Dendritic cell treated with granulocyte-macrophage colony-stimulating factor and Interleukin-4, amounts not matched to agents 40 ng/mL and 50 ng/mL, for 4 days (primary cell): ENCODE results near the gene PARVG.
A peak's percentile ranks its signal among the peaks of the same experiment; 100 is the strongest.

Source experiments
- H3K27ac Mint-ChIP-seq: one replicate; pipeline ENCODE4 v1.8.0; 2022; ENCODE audit warnings: mild to moderate bottlenecking, mixed read lengths
- H3K27me3 Mint-ChIP-seq: one replicate; pipeline ENCODE4 v1.8.0; 2022; ENCODE audit warnings: mild to moderate bottlenecking, mixed read lengths
- H3K36me3 Mint-ChIP-seq: one replicate; pipeline ENCODE4 v1.8.0; 2022; ENCODE audit warnings: low read depth, mixed read lengths
- H3K4me1 Mint-ChIP-seq: one replicate; pipeline ENCODE4 v1.8.0; 2022; ENCODE audit warnings: low read depth, mixed read lengths
- H3K4me3 Mint-ChIP-seq: one replicate; pipeline ENCODE4 v1.8.0; 2022; ENCODE audit warnings: mild to moderate bottlenecking, moderate library complexity, mixed read lengths
- H3K9me3 Mint-ChIP-seq: one replicate; pipeline ENCODE4 v1.8.0; 2022; ENCODE audit warnings: mixed read lengths
- intact Hi-C: fragments of 100-400 bp; cut with micrococcal nuclease; formaldehyde crosslinking; loops from one replicate; pipeline ENCODE4 v1.15.0; 2022

Gene PARVG

DNA sequence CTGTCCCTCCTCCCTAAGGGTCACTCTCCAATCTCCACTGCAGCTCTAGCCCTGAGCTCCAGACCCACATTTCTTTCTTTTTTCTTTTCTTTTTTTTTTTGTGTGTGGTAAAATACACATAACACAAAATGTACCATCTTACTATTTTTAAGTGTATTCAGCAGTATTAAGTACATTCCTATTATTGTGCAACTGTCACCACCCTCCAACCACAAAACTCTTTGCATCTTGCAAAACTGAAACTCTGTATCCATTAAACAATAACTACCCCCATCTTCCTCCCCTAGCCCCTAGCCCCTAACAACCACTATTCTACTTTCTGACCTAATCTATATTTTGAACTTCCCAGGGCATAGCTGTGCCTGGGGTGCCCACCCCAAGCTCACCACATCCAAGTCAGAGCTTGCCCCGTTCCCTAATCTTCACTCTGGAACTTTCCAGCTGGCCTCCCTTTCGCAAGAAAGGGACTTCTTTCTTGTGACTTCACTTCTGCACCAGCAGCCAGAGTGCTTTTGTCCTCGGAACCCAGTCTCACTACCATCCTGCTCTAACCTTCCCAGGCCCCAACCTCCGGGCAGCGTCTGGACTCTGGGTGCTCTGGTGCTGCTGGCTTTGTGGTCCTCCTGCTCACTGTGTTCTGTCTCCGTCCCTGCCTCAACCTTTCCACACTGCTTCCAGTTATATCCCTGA is 30.7 kb downstream of the PARVG start:
- intact Hi-C loops: no loop called here
- Mint-ChIP-seq H3K4me3 (no peak overlapping the region), H3K27me3 (no peaks in the 10 kb centered on the region), H3K9me3 (no peaks in the 10 kb centered on the region), H3K27ac (peak overlapping the region; percentile 2), H3K36me3 (peaks cover 12% of the 10 kb centered on the region), H3K4me1 (peaks cover 26% of the 10 kb centered on the region)

DNA sequence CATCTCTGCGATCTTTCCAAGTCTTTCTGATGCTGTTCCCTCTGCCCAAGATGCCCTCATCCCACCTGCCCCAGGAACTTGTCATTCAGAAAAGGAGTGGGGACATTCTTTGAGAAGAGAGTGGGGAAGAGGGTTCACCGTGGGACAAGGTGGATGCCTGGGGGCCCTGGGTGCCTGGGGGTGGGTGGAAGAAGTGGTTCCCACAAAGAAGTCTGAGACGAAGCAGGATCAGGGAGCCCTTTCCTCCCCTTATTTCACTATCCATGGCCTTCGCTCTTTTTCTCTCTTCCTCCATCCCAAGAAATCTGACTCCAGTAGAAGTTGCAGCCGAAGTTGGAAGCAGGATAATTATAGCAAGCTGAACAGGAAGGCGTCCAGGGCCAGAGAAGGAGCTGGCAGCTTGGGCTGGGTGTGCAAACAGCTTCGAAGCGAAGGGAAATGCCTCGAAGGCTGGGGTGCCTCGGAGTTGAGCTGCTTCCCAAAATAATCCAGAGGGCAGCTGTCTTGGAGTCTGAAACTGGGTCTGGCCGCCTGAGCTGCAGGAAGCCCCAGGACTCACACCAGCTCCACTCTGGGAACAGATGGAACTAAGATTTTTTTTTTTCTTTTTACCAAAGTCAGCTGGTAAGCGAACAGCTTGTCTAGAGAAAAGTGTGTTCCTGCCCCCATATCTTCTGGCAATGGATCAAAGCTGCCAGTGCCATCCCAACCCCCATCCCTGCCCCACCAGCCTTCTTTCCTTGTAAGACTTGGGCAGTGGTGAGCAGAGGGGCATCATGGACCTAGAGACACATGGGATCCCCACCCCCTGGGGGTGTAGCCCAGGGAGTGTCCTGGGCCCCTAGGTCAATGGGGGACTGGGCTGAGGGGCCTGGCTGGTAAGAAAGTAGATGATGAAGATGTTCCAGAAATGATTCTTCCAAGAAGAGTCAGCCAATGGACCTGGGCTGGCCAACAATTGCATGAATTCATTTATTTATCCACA is 31.5 kb downstream of the PARVG start:
- intact Hi-C loops: no loop called here
- H3K9me3 Mint-ChIP-seq: no peaks in the 10 kb centered on the region
- H3K36me3 Mint-ChIP-seq: peaks cover 6% of the 10 kb centered on the region
- peak overlapping the region; percentile 2 for H3K27ac Mint-ChIP-seq
- peaks cover 26% of the 10 kb centered on the region for H3K4me1 Mint-ChIP-seq
- H3K4me3 Mint-ChIP-seq: no peak overlapping the region
- peaks cover under 1% of the 10 kb centered on the region for H3K27me3 Mint-ChIP-seq

DNA sequence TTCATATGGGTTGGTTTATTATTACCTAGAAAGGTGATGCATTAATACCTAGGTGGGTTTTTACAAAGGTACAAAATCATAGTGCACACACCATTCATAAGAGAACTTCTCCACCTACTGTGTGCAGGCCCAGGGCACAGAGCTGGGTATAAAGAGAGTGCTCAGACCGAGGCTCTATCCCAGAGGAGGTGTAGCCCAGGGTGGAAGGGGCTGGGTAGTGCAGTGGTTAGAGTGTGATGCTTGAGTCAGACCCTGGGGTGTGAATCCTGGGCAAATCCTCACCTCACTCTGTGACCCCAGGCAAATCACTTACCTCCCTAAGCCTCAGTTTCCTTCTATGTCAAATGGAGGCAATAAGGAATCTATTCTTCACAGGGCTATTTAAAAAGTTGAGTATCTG is 32.2 kb downstream of the PARVG start:
- Mint-ChIP-seq H3K36me3 (peaks cover 6% of the 10 kb centered on the region), H3K4me1 (peaks cover 21% of the 10 kb centered on the region)
- intact Hi-C loops: no loop called here

DNA sequence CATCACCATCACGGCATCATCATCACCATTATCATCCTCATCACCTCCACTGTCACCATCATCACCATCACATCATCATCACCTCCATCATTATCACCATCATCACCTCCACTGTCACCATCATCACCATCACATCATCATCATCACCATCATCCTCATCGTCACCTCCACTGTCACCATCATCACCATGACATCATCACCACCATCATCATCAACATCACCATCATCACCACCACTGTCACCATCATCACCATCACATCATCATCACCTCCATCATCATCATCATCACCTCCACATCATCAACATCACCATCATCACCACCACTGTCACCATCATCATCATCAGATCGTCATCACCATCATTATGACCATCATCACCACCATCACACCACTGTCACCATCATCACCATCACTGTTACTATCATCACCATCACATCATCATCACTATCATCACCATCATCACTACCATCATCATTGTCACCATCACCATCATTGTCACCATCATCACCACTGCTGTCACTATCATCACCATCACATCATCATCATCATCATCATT is 32.8 kb downstream of the PARVG start:
- no peak overlapping the region for H3K4me3 Mint-ChIP-seq
- peaks cover 16% of the 10 kb centered on the region for H3K4me1 Mint-ChIP-seq
- intact Hi-C loops: no loop called here
- no peak overlapping the region for H3K27ac Mint-ChIP-seq
- peaks cover 3% of the 10 kb centered on the region for H3K27me3 Mint-ChIP-seq
- no peaks in the 10 kb centered on the region for H3K9me3 Mint-ChIP-seq
- peaks cover 6% of the 10 kb centered on the region for H3K36me3 Mint-ChIP-seq

More for the DNA sequence above, 32.2 kb downstream of the PARVG start:
- Mint-ChIP-seq H3K4me3 (no peak overlapping the region), H3K27me3 (peaks cover 3% of the 10 kb centered on the region), H3K9me3 (no peaks in the 10 kb centered on the region), H3K27ac (no peak overlapping the region)

DNA sequence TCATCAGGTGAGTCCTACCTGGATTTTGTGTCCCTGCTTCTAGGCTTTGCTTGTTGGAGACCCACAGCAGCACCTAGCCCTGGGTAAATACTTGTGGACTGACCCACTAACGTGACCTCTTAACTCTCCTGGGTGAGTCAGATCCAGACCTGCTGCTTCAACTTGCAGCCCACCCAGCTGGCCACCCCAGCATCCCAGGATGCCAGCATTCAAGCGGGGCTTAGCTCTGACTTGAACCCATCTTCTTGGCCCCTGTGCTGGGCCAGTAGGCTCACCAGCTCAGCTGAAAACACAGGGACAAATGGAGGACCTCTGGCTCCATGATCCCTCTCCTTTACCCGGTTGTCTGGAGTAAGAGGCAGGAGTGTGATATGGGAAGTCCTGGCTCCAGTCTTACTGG is 33.5 kb downstream of the PARVG start:
- H3K4me3 Mint-ChIP-seq: no peak overlapping the region
- intact Hi-C loops: no loop called here

DNA sequence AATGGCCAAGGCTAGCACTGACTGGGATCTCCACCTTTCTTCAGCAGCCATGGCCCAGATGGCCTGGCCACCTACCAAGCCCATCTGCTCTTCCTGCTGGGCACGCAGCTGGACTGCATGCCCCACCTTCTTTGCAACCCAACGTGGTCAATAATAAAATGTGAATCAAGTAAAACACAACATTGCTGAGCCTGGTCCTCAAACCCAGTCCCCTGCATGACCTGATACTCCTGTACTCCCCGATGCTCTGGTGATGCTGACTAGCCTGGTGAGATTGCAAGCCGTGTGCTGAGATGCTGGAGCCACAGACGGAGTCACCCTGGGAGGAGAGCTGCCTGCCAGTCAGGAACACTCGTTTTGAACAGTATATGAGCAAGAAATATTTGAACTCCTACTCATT is 34.0 kb downstream of the PARVG start:
- Mint-ChIP-seq H3K27me3 (peaks cover 3% of the 10 kb centered on the region), H3K27ac (no peak overlapping the region)
- intact Hi-C loops: no loop called here

More for the DNA sequence above, 33.5 kb downstream of the PARVG start:
- Mint-ChIP-seq H3K36me3 (peaks cover 6% of the 10 kb centered on the region), H3K9me3 (no peaks in the 10 kb centered on the region), H3K4me1 (peaks cover 12% of the 10 kb centered on the region), H3K27me3 (peaks cover 3% of the 10 kb centered on the region), H3K27ac (no peak overlapping the region)

DNA sequence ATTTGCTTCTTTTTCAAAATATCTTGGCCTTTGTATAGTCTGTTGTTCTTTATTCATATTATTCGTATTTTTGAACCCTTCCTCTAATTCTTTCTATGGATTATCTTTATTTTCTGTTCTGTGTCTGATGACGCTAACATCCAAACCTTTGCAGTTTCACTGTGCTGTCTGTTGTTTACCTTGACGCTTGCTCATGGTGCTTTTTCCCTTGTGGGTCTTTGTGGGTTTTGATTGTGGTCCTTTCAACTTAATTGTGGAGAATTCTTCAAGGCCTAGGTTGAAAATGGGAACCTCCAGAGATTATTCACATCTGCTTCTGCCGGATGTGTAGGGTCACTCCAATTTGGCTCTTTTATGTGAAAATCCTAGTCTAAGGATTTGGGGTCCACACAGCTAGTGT is 34.6 kb downstream of the PARVG start:
- intact Hi-C loops: no loop called here
- H3K4me3 Mint-ChIP-seq: no peak overlapping the region
- H3K36me3 Mint-ChIP-seq: peaks cover 6% of the 10 kb centered on the region
- peaks cover 12% of the 10 kb centered on the region for H3K4me1 Mint-ChIP-seq
- no peaks in the 10 kb centered on the region for H3K9me3 Mint-ChIP-seq
- no peak overlapping the region for H3K27ac Mint-ChIP-seq
- peaks cover 3% of the 10 kb centered on the region for H3K27me3 Mint-ChIP-seq

More for the DNA sequence above, 34.0 kb downstream of the PARVG start:
- H3K9me3 Mint-ChIP-seq: no peaks in the 10 kb centered on the region
- H3K36me3 Mint-ChIP-seq: peaks cover 6% of the 10 kb centered on the region
- peaks cover 12% of the 10 kb centered on the region for H3K4me1 Mint-ChIP-seq
- H3K4me3 Mint-ChIP-seq: no peak overlapping the region

DNA sequence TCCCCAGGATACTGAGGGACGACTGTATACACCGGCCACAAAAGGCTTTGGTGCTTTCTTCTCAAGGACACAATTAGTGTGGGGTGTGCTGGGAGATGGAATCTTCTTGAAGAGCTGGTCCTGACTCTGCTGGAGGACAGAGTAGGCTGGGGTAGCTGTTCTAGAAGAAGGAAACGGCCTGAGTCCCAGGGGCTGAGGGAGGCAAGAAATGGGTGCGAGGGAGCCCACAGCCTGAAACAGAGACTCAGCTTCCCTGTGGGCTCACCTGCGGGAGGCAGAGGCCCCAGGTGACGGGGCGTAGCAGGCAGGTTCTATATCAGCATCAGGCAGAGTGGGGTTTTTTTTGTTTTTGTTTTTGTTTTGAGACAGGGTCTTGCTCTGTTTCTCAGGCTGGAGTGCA is 36.6 kb downstream of the PARVG start:
- H3K4me3 Mint-ChIP-seq: no peak overlapping the region
- no peak overlapping the region for H3K27ac Mint-ChIP-seq
- no peaks in the 10 kb centered on the region for H3K4me1 Mint-ChIP-seq
- H3K36me3 Mint-ChIP-seq: no peaks in the 10 kb centered on the region
- intact Hi-C loops: no loop called here
- H3K9me3 Mint-ChIP-seq: no peaks in the 10 kb centered on the region
- peaks cover 5% of the 10 kb centered on the region for H3K27me3 Mint-ChIP-seq

DNA sequence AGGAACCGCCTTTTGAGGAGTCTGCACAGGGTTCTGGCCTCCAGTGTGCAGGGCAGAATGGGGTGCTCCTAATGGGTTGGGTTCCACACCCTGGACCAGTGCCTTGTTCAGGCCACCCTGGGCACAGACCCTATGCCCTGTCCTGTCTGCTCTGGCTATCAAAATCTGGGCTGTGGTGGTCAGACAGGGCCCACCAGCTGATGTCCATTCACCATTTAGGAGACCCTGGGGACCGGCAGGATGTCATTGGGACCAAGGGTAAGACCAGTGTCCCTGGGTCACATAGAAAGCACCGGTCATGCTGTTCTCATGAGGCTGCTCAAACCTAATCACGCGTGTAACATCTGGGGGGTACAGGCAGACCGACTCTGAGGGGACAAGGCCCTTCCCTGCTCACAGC is 37.3 kb downstream of the PARVG start:
- intact Hi-C loops: no loop called here
- Mint-ChIP-seq H3K4me1 (no peaks in the 10 kb centered on the region), H3K4me3 (no peak overlapping the region), H3K9me3 (no peaks in the 10 kb centered on the region), H3K36me3 (no peaks in the 10 kb centered on the region), H3K27me3 (peaks cover 5% of the 10 kb centered on the region), H3K27ac (no peak overlapping the region)

DNA sequence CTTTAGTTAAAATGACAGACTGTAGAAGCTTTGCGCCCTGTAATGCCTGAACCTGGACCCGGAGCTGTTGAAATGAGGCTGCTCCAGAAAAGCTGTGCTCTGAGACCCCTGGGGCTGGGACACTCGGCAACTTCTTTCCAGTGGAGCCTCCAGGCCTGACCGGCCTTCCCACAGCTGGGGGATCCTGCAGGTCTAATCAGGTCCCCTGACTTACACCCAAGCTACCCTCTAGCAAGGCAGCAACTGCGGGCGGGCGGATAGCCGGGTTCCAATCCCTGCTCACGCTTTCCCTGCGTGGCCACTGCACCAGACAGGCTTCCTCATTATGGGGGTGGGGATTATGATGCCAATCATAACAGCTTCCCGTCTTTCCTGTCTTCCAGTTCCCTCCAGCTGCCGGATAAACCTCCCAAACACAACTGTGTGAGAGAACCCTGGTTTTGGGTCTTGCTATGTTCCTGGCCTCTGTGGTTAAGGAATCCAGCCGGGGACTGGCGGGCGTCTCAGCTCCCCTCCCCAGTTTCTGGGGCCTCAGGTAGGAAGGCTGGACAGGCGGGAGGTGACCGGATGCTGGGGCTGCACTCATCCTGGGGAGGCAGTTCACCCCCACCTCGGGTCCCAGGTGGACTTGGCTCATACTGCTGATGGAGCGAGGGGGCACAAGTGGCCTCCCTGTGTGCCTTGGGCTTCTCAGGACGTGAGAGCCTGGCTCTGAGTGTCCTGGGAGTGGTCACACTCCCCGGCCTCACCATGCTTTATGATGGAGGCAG is 38.6 kb downstream of the PARVG start:
- Mint-ChIP-seq H3K4me3 (no peak overlapping the region), H3K4me1 (no peaks in the 10 kb centered on the region), H3K9me3 (no peaks in the 10 kb centered on the region), H3K27ac (no peak overlapping the region), H3K27me3 (peaks cover 10% of the 10 kb centered on the region), H3K36me3 (no peaks in the 10 kb centered on the region)
- intact Hi-C loops: no loop called here

DNA sequence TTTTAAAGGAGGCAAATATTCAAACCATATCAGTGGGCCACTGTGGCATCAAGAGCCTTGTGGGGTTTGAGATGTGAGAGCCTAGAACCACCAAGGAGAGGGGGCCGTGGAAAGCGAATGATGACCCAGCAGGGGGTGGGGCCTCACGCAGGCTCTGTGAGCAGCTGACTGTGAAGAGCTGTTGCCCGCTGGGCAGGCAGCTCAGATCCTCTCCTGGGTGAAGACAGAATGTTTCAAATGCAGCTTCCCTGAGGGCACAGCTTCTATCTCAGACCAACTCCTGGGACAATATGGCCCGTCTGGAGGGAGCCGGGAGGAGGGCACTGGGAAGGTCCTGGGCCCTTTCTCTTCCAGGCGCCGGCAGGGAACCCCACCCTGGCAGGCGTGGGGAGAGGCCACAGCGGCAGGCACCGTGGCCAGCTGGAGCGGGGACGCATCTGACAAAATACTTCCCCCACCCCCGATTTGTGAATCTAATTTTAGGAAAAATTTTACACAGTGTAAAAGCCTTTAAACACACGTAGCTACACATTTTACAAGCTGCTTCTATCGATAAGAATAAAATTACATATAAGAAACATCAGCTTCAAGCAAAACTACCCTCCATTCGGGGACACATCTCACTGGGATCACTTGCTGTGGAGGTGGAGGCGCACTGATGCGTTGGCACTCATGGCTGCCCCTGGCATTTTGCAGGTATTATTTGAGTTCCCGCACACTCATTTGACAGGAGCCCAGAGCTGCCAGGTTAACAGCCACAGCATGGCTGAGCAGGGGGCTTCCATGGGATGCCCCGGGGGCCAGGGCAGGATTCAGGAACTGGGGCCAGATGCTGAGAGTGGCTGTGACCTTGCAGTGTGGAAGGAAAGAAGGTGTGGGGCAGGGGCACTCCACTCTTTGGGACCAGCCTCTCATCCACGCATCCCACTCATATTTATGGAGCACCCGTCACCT is 40.3 kb downstream of the PARVG start:
- Mint-ChIP-seq H3K9me3 (no peaks in the 10 kb centered on the region), H3K27ac (no peak overlapping the region), H3K4me1 (no peaks in the 10 kb centered on the region), H3K36me3 (no peaks in the 10 kb centered on the region), H3K4me3 (no peak overlapping the region), H3K27me3 (peaks cover 22% of the 10 kb centered on the region)
- intact Hi-C loops: no loop called here

DNA sequence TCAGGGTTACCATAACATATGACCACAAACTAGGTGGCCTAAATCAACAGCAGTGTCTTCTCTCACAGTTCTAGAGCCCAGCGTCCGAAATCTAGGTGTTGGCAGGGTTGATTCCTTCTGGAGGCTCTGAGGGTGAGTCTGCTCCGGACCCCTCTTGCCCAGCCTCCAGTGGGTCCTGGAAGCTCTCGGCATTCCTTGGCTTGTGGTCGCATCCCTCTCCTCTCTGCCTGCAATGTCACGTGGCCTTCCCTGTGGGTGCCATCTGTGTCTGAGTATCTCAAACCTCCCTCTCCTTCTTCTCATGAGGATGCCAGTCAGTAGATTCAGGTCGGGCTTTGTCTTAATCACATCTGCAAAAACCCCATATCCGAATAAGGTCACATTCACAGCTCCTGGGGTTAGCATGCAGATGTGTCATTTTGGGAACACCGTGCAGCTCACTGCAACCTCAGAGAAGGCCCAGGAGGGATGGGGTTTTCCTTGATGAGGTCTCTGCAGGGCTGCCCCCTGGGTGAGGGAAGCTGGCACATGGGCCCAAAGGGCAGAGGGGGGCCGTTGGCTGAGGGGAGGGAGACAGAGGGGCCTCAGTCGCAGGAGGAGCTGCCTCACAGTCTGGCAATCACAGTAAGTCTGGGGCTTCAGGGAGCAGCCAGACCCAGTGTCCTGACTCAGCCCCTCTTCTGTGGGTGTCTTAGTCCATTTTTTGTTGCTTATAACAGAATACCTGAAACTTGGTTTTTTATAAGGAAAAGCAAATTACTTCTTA is 41.2 kb downstream of the PARVG start:
- Mint-ChIP-seq H3K36me3 (no peaks in the 10 kb centered on the region), H3K9me3 (no peaks in the 10 kb centered on the region), H3K4me3 (no peak overlapping the region), H3K27ac (no peak overlapping the region), H3K4me1 (no peaks in the 10 kb centered on the region), H3K27me3 (peaks cover 25% of the 10 kb centered on the region)
- intact Hi-C loops: no loop called here
